ENCODE measurements around the gene MCF2. TPM values are rescaled to one million over a fixed set of nuclear protein-coding genes. Genes with fewer than 3 reads are reported as not detected.

The MCF2 gene
- total and polyA plus RNA-seq, 2 of the 8 experiments (the other 6 are each of a cell fraction or from before 2014, with no cell fraction given) = 0.30 to 0.71 TPM

DNA sequence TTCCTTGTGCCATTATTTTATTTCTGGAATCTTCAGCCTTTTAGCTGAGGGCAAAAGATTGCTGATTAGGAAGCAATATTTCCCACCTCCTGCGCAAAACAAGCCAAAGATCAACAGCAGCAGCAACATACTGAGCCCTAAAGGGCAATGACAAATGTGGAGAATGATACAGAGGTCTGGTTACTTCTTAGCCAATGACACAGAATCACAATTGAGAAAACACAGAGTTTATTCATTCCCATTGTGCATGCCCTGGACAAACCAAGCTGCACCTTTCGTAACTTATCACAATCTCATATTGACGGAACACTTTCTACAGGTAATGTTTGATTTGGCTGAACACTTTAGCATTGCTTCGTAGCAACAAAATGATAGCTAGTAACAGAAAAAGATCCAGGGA lies 164.0 kb downstream of the MCF2 start:
- Histone ChIP-seq H3K79me2 (ENCODE audit: control insufficient read depth in 1 of 2, insufficient read depth in 2 of 2, low read length in 2 of 2) (no peaks in the 10 kb centered on the region), H4K91ac (replicated peaks; ENCODE audit: insufficient read length, low read length) (no peak overlapping the region), H3K4me2 (ENCODE audit: insufficient read depth in 1 of 2, low read depth in 2 of 2, low read length in 2 of 2) (no peak overlapping the region), H3K4me1 (replicated peaks in 1 of 4; ENCODE audit: control insufficient read depth in 3 of 4, insufficient read depth in 4 of 4, low read length in 3 of 4) (no peaks in the 10 kb centered on the region), H3K18ac (ENCODE audit: extremely low read depth, low read length) (no peak overlapping the region), H2BK5ac (ENCODE audit: low read depth, low read length) (no peak overlapping the region), H3K23ac (ENCODE audit: insufficient read length) (no peak overlapping the region), H3K14ac (ENCODE audit: insufficient read length) (no peak overlapping the region), H3K23me2 (ENCODE audit: low read depth, low read length) (no peaks in the 10 kb centered on the region), H2BK15ac (ENCODE audit: low read length) (no peak overlapping the region), H2BK120ac (replicated peaks; ENCODE audit: low read depth, low read length) (no peak overlapping the region), H3K9me3 (ENCODE audit: insufficient read depth in 2 of 2, low read depth in 1 of 2, low read length in 1 of 2) (no peaks in the 10 kb centered on the region), H3K36me3 (ENCODE audit: control insufficient read depth in 2 of 4, insufficient read depth in 4 of 4, low read length in 3 of 4) (no peaks in the 10 kb centered on the region), H4K20me1 (replicated peaks in 1 of 2; ENCODE audit: control insufficient read depth in 1 of 2, insufficient read depth in 2 of 2, low read length in 2 of 2) (no peaks in the 10 kb centered on the region), H4K8ac (ENCODE audit: extremely low read depth, insufficient read depth, low read length) (no peak overlapping the region), H4K5ac (ENCODE audit: insufficient read length, low read depth, low read length) (no peak overlapping the region), H2AK5ac (ENCODE audit: low read depth, low read length) (no peak overlapping the region), H3K4me3 (ENCODE audit: extremely low read depth in 1 of 4, insufficient read depth in 2 of 4, low read depth in 3 of 4, low read length in 4 of 4) (no peak overlapping the region), H3K79me1 (ENCODE audit: low read depth, low read length) (no peaks in the 10 kb centered on the region), H3K27me3 (replicated peaks in 1 of 4; ENCODE audit: control insufficient read depth in 3 of 4, extremely low read depth in 1 of 4, insufficient read depth in 3 of 4, low read length in 3 of 4) (no peaks in the 10 kb centered on the region), H3K4ac (replicated peaks; ENCODE audit: insufficient read length, low read depth, low read length) (no peak overlapping the region), H2BK12ac (ENCODE audit: low read depth, low read length) (no peak overlapping the region), H3K56ac (replicated peaks; ENCODE audit: insufficient read length, low read depth, low read length) (no peak overlapping the region), H2AFZ (ENCODE audit: low read length) (no peak overlapping the region), H3K9ac (replicated peaks in 1 of 4; ENCODE audit: extremely low read depth in 1 of 4, low read depth in 3 of 4, low read length in 3 of 4) (no peak overlapping the region), H2BK20ac (ENCODE audit: low read length) (no peak overlapping the region), H3K27ac (ENCODE audit: low read depth, low read length) (no peak overlapping the region)
- FAIRE-seq = no peak
- CTCF ChIA-PET (ENCODE audit: partially characterized antibody) = no interaction called here
- no peak for DNase-seq (ENCODE audit: low read depth in 1 of 2, low spot score in 2 of 2)
- POLR2A ChIA-PET (ENCODE audit: partially characterized antibody) = no interaction called here
- WGBS, 2 experiments (ENCODE audit: extremely low coverage in 1 of 2, insufficient coverage in 1 of 2, insufficient read length in 1 of 2, insufficient replicate concordance in 2 of 2, low coverage in 1 of 2, low lambda C conversion rate in 2 of 2, missing lambda C conversion rate in 1 of 2) = 91% methylated on average over 4 of the region's 4 CpGs; no CpG with 5 or more reads in 1 of the 2 experiments
- no peak for TF ChIP-seq POU5F1 (IDR thresholded peaks at IDR 0.05; ENCODE audit: low read depth, low read length)
- no peak for TF ChIP-seq KDM5A (IDR thresholded peaks at IDR 0.05; ENCODE audit: low read length)
- TF ChIP-seq CHD2 (IDR thresholded peaks at IDR 0.05; ENCODE audit: low read length) = no peak
- TF ChIP-seq POLR2A (IDR thresholded peaks at IDR 0.05; ENCODE audit: control extremely low read depth in 1 of 2, low read depth in 2 of 2, low read length in 2 of 2) = no peak
- TF ChIP-seq BRCA1 (IDR thresholded peaks at IDR 0.05; ENCODE audit: low read depth, low read length) = no peak
- no peak for TF ChIP-seq GABPA (IDR thresholded peaks at IDR 0.05; ENCODE audit: borderline replicate concordance, insufficient read depth, low read length)
- TF ChIP-seq TCF12 (IDR thresholded peaks at IDR 0.05; ENCODE audit: low read depth, low read length) = no peak
- no peak for TF ChIP-seq SP4 (IDR thresholded peaks at IDR 0.05; ENCODE audit: low read length)
- no peak for TF ChIP-seq PHF8 (conservative IDR thresholded peaks at IDR 0.05; ENCODE audit: low read depth, low read length)
- TF ChIP-seq HDAC2 (IDR thresholded peaks at IDR 0.05; ENCODE audit: borderline replicate concordance in 1 of 2, low read depth in 2 of 2, low read length in 2 of 2) = no peak
- TF ChIP-seq POLR2AphosphoS5 (IDR thresholded peaks at IDR 0.05; ENCODE audit: low read depth, low read length) = no peak
- TF ChIP-seq SRF (IDR thresholded peaks at IDR 0.05; ENCODE audit: low read depth, low read length) = no peak
- no peak for TF ChIP-seq YY1 (IDR thresholded peaks at IDR 0.05; ENCODE audit: low read depth, low read length)
- TF ChIP-seq CREB1 (IDR thresholded peaks at IDR 0.05) = no peak
- no peak for TF ChIP-seq KDM1A (IDR thresholded peaks at IDR 0.05; ENCODE audit: borderline replicate concordance, low read length)
- TF ChIP-seq, protein P1, sequence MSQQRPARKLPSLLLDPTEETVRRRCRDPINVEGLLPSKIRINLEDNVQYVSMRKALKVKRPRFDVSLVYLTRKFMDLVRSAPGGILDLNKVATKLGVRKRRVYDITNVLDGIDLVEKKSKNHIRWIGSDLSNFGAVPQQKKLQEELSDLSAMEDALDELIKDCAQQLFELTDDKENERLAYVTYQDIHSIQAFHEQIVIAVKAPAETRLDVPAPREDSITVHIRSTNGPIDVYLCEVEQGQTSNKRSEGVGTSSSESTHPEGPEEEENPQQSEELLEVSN (IDR thresholded peaks at IDR 0.05) = no peak
